Raji (cell line): ENCODE measurements around the gene FAR2.

Source experiments
- POLR2A ChIP-seq: IDR thresholded peaks from 2 replicates; pipeline ENCODE4 v1.6.1; 2011; ENCODE audit warnings: low read depth, low read length, control low read depth; ENCODE audit not compliant: insufficient read depth

Gene FAR2

DNA sequence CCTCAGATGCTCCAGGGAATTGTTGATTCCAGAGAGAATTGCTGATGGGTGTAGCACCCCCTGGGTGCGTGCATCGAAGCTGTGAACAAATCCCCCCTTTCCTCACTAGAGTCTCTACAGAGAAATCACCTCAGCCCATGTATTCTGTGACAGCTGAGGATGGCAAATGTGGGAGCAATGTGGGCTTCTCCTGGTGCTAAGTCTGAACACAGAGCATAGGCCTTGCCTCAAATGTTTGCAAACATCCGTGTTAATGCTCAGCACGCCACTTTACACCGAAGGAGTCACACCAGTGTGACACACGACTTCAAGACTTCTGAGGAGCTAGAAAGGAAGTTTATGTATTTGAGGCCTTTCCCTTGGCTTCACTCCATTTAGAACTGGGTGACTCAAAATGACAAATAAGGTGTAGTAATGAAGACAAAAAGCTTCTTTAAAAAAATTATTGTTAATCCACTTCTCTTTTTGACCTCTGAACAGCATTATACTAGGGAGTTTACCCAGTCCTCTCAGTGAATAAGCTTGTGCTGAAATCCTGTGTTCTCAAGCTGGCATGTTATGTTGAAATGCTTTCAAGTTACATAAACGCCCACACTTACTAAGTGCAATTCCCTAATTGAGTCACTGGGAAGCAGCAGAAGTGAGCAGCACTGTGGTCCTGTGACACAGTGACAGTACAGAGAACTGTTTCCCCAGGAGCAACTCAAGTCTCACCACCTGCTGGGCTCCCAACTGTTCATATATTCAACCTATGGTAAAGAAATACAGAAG lies 92.9 kb downstream of the FAR2 start:
- no peak for TF ChIP-seq POLR2A

DNA sequence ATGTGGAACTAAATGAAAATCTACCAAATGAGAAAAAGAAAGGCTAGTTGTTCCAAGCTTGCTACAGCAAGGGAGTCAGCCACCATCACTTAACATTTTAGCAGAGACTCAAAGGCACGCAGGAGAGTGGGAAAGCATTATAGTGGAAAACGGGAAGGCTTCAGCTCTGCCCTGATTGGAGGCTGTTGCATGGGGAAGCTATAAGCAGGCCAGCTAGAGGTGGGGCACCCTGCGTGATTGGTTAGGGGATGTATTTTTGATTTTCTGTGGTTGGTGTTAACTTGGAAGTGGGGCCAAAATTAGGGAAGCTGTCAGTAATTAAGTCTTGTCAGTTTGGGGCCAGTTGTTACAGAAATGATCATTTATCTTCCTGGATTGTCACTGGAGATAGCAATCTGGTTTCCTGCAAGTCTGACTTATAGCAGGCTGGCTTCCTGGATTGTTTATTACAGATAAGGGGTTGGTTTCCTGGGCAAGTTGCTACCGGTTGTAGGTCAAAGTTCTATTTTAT lies 93.9 kb downstream of the FAR2 start:
- TF ChIP-seq POLR2A: no peak

DNA sequence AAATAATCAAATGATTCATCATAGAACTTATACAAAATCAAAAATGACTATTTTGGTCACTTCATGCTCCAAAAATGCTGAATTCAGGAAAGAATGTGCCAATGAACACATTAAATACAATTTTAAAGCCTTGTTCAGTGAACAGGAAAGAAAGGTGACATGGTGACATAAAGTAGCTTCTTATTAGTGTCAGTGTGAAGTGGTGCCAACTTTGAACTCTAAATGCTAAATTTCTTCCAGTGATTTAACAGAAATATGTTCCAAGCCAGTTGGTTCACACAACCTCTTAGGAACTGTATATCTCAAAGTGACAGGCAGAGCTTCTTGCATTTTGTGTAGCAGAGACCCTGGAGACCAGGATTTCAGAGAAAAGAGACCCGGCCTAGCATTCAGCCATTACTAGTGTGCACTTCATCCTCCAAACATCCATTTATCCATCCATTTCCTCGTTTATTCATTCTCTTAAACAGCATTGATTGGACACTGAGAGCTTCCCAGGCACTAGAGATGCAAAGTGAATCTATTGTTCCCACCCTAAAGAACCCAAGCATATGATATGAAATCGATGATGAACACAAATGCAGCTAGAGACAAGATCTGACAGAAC lies 95.2 kb downstream of the FAR2 start:
- TF ChIP-seq POLR2A: no peak

DNA sequence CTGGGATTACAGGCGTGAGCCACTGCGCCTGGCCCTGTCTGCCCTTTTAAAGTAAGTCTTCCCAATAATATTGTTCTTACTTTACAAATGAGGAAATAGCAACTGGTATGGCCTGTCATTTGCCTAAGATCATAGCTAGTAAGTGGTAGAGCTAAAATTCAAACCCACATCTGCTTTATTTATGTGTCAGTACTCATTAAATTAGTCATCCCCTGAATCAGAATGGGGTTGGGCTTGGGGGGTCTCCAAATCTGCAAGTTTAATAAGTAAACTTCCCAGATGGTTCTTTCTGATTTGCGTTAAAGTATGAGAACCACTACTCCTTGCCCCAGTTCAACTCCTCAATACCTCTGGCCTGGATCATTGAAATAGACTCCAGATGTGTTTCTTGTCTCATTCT lies 96.2 kb downstream of the FAR2 start:
- no peak for TF ChIP-seq POLR2A

DNA sequence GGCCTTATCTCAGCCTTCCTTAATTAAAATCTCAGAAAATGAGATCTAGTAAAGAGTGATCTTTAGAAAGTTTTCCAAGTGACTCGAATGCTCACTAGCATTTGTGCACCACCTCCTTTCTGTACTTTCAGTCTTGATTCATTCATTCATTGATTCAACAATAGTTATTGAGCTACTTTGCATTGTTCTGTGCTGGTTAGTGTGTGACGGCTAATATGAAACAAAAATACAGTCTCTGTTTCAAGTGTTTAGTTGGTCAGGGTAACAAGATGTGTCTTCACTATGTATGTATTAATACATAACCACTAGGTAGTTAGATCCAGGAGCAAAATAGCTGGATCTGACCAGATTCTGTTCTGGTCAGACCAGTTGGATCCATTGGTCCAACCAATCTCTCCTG lies 100.9 kb downstream of the FAR2 start:
- no peak for TF ChIP-seq POLR2A

DNA sequence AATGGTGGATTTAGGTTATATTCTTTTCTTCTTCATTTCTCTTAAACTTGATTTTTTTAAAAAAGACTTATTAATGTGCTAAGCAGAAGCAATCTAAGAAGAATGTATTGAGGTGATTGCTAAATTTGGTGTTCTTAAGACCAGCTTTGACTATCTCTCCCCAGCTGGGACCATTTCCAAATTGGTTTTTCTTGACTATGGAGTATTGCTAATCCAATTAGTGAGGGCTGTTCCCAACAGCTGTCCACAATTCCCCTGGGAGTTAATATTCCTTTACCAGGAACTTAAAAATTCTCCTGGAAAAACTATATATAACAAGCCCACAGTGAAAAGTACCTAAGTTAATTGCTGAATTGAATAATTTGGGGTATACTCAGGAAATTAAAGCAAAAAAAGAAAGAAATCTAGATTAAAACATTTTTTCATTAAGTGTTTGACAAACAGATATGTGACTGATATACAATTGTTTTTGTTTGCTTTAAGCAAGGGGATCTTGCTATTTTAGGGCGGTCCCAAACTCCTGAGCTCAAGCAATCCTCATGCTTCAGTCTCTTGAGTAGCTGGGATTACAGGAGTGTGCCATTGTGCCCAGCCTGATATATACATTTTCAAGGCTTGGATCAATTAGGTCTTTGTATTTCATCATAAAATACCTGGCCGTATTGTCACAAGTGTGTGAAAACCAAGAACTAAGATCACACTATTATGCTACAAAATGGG lies 105.0 kb downstream of the FAR2 start:
- no peak for TF ChIP-seq POLR2A

DNA sequence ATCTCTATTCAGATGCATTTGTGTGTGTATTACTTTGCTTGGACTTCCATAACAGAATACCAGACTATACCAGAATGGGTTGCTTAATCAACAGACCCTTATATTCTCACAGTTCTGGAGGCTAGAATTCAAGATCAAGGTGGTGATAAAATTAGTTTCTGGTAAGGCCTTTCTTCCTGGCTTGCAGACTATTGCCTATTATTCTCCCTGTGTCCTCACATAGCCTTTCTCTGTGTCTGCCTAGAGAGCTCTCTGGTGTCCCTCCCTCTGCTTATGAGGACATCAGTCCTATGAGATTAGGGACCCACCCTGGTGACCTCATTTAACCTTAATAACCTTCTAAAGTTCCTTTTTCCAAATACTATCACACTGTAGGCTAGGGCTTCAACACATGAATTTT lies 106.0 kb downstream of the FAR2 start:
- no peak for TF ChIP-seq POLR2A

DNA sequence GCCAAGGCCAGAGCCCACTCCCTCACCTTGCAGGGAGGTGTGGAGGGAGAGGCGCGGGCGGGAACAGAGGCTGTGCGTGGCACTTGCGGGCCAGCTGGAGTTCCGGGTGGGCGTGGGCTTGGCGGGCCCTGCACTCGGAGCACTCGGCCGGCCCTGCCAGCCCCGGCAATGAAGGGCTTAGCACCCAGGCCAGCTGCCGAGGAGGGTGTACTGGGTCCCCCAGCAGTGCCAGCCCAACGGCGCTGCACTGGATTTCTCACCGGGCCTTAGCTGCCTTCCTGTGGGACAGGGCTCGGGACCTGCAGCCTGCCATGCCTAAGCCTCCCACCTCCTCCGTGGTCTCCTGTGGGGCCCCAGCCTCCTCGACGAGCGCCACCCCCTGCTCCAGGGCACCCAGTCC lies 107.5 kb downstream of the FAR2 start:
- TF ChIP-seq POLR2A: no peak

DNA sequence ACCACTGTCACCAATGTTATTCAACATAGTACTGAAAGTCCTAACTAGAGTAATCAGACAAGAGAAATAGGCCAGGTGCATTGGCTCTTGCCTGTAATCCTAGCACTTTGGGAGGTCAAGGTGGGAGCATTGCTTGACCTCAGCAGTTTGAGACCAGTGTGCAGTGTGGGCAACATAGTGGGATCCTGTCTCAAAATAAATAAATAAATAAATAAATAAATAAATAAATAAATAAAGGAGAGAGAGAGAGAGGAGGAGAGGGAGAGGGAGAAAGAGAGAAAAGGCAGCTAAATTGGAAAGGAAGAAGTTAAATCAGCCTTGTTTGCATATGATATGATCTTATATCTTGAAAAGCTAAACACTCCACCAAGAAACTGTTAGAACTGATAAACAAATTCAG lies 115.3 kb downstream of the FAR2 start:
- no peak for TF ChIP-seq POLR2A

DNA sequence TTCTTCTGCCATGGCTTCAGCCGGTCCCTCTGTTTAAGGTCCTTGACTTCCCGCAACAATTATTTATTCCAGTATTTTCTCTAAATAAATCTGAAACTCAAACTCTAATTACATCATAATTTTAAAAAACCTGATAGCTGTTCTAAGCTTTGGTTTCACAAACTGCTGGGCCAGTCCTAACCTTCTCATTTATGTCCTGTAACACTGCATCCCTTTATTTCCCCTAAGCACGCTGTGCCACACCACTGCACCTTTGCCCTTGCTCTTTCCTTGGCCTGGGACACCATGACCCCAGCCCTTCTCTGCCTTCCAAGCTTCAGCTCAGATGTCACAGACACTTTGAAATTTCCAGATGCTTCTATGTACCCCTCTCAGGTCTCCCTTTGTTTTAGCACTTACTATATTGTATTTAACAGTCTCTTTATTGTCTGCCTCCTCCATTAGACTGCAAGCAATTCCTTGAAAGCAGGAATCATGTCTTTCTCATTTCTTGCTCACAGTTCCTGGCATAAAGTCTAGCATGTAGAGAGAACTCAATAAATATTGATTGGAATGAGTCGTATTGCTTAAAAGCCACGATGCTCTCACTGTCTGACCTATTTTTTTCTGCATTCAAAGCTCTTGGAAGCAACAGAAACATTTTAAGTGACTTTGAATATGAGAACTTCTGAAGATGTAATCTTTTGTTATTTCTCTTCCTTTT lies 120.8 kb downstream of the FAR2 start:
- no peak for TF ChIP-seq POLR2A

DNA sequence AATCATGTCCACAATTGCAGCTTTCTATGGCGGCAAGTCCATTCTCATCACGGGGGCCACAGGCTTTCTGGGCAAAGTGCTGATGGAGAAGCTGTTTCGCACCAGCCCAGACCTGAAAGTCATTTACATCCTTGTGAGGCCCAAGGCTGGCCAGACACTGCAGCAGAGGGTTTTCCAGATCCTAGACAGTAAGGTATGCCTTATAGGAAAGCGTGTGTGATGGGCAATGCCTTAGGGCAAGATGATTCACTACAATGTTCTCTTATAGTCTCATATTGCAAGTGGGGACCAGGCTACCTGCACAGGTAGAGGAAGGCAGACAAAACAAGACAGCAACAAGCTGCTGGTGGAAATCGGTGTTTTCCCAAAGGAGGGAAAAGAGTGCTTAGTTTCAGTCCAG lies 121.4 kb downstream of the FAR2 start:
- no peak for TF ChIP-seq POLR2A

DNA sequence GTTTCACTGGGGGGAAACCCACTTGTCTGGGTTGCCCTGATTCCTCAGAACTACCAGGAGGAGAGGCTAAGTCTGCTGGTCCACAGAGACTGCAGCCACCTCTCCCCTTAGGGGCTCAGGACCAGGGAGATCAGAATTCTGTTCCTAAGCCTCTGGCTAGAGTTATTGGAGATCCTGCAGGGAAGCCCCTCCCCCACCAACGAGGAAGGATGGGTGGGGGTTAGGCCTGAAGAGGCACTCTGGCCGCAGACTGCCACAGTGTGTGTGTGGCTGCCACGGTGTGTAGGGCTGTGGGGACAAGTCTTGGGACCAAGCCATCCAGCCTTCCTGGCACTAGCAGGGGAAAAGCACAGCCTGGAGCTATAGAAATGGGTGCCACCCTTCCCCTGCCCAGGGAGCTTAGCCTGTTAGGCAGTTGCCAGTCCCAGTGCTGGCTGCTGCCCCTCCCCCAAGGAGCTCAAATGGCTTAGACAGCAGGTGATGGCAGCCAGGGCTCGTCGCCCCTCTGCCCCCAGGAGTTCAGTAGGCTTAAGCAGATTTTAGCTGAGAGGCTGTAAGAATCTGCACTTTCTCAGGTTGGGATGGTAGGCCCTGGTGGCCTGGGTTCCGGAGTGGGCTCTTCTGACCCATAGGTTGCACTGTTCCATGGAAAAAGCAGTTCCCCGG lies 124.2 kb downstream of the FAR2 start:
- TF ChIP-seq POLR2A: no peak

DNA sequence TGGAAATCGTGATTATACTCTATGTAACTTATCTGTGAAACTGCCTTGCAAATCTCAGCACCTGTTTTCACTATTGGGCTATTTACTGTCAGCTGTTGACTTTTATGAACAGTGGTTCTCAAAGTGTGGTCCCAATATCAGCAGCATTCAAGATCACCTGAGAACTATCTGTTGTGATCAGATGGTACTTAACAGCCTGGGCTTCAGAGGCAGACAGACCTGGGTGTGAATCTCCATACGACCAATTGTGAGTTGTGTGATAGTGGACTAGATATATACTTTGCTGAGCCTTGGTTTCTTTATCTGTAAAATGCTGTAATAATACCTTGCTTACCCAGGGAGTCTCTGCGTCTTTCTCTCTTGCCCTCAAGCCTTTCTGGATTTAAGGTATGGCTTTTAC lies 126.8 kb downstream of the FAR2 start:
- TF ChIP-seq POLR2A: no peak

DNA sequence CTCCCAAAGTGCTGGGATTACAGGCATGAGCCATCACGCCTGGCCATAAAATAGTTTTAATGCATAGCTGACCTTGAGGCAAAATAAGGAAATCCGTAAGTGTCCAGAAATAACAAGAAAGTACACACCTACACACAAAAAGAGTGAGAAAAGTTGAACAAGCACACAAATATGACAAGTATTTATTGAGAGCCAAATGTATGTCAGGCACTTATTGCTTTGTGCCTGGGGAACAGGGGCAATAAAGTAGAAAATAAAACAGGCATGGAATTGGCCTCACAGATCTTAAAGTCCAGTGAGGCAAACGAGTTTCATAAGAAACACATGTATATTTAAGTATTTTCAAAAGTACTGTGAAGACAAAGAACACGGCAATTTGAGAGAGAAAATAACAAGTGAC lies 128.2 kb downstream of the FAR2 start:
- TF ChIP-seq POLR2A: no peak
